NCI-H446 (cell line): ENCODE measurements around the gene LRRC46.

ENCODE experiments used
- DNase-seq, 2 experiments: peaks; one replicate each; lab custom pipeline; 2025; lab: John Stamatoyannopoulos, UW

The LRRC46 gene

GRCh38 chr17:47852113-47852949 lies 20.9 kb downstream of the LRRC46 start:
- DNase-seq: no peak

DNA sequence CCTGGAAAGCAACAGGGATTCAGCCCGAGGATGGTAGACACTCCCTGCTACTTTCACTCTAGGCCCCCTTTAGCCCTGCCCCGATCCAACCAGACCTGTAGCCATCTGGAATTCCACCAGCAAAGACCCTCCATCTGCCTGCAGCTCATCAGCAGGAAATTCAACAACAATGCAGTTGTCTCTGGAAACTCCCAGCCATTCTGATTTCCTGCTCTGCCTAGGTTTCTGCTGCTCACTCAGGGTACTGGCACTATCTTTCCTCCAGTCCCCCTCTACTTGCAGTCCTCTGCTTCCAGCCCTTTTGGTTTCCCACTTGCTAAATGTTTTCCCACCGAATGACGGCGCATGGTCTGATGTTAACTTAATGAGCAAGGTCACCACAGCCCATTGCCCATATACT lies 22.1 kb downstream of the LRRC46 start:
- no peak for DNase-seq

GRCh38 chr17:47855737-47856136 lies 24.3 kb downstream of the LRRC46 start:
- DNase-seq: no peak

DNA sequence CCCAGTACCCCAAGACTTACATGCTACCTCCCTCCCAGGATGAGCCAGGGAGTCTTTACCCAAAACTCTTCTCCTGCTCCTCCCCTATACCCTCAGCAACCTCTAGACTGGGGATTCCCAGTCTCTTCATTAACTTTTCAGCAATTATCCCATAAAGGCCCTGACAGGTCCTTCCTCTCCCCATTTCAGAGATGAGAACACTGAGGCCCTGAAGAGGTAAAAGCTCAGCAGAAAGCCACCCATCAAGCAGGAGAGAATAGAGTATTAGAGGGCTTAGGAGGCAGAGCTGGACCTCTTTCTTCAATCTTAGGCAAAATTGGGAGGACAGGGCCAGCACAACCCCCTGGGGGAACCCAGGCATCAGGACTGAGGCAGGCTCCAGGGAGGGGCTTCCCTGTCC lies 25.4 kb downstream of the LRRC46 start:
- DNase-seq: no peak

GRCh38 chr17:47857551-47858455 lies 26.3 kb downstream of the LRRC46 start:
- no peak for DNase-seq

DNA sequence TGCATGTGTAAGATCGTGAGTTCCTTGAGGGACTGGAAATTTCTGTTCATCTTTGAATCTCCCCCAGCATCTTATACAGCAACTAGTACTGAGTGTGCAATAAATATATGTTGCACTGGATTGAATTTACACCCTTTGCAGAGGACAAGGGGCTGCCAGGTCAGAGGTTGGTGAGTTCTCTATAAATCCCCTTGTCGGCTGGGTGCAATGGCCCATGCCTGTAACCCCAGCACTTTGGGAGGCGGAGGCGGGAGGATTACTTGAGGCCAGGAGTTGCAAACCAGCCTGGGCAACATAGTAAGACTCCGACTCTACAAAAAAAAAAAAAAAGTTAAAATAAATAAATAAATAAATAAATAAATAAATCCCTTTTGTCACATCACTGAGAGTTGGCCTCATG lies 28.9 kb downstream of the LRRC46 start:
- no peak for DNase-seq

GRCh38 chr17:47862621-47863440 lies 31.4 kb downstream of the LRRC46 start:
- no peak for DNase-seq

DNA sequence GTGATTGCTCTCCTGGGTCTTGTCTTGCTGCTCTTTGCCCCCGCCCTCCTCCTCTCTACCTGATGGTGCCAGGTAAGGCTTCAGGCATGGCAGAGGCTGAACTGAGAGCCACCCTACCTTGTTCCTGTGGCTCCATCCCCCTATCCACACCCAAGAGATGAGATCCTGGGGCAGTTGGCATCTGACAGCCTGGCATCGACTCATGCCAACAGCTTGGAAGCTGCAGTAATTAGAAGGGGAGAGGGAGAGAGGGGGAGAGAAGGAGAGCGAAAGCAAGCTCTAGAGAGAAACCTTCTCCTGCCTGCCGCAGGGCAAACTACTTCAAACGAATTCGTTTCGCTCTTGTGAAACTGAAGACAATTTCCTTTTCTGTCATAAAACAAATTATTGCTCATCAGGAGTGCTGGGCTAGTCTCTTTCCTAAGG lies 33.3 kb downstream of the LRRC46 start:
- no peak for DNase-seq

- DNase-seq: no peak
These were observed 35.5 kb downstream of the LRRC46 start for GRCh38 chr17:47866941-47867340.

GRCh38 chr17:47867813-47868533 lies 36.5 kb downstream of the LRRC46 start:
- DNase-seq: no peak

GRCh38 chr17:47869114-47869513 lies 37.6 kb downstream of the LRRC46 start:
- no peak for DNase-seq

GRCh38 chr17:47870056-47870455 lies 38.6 kb downstream of the LRRC46 start:
- DNase-seq: no peak

GRCh38 chr17:47871048-47871447 lies 39.6 kb downstream of the LRRC46 start:
- DNase-seq: no peak

DNA sequence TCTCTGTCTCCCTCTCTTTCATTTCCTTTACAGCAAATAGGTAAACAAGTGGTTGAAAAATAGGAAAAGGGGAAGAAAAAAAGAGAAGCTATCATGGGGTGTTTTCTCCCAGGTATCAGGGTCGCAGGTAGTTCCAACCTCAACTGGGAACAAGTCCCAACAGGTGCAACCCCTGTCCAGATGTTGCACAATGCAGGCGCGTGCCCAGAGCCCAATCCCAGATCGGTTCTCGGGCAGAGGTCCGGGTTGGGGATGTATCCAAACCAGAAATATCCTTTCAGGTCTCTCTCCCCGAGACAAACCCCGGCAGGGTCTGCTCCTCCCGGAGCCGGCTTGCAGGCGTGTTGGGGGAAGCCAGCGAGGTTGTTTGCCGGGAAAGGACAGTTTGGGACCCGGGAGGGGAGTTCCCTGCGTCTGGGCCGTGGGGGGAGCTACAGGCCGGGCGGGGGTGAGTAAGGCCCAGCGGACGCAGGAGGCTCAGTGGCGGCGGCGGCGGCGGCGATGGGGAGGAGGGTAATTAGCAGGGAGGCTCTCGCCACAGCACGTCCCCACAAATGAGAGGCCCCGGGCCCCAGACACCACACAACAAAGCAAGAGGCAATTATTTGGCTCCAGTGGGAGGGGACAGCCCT lies 40.7 kb downstream of the LRRC46 start:
- DNase-seq: no peak

DNA sequence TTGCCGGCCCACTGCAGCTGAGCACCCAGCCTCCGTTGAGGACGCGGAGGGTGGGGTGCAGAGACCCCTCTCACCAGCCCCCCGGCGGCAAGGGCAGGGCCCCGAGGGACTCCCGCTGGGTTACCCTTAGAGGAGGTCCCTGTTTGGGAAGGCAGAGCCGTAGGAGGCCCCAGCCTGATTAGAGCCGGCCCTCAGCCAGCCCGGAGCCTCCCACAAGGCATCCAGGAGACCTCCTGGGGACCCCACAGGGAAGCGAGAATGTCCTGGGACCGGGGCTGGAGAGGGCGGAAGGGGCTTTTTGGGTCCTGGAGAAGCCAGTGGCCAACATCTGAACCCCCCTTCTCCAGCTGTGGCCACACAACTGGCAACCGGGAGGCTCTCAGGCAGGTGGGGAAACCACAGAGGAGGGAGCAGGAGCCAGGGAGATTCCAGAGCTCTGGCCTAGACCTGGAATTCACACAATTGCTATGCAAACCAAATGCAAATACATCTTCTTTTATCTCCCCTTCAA lies 41.2 kb downstream of the LRRC46 start:
- DNase-seq: no peak

DNA sequence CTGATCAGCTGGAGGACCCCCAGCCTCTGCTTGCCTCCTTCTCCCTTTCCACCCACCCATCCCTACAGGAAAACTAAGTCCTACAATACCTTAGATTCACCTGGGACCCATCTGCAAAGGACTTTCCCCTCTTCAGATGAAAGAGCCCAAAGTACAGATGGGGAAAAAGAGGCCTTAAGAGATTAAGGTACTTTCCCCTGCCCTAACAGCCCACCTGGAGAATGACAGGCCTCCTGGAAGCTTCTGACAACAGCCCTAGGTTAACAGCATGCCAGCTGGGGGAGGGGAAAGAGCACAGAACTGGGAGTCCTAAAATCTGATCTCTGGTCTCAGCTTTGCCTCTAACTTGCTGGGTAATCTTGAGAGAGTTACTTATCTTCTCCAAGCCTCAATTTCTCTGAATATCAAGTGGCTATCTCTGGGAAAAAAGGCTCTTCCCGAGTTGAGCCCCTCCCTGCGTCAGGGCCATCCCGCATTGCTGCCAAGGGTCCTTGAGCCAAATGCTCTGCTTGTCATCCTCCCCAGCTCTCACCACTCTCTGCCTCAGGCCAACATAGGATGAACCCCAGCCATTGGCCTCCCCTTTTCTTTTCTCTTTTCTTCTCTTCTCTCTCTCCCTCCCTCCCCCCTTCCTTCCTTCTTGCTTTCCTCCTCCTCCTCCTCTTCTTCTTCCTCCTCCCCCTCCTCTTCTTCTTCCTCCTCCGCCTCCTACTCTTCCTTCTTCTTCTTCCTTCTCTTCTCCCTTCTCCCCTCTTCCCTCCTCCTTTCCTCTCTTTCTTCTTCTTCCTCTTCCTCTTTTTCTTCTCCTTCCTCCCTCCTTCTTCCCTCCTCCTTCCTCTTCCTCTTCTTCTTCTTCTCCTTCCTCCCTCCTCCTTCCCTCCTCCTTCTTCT lies 42.0 kb downstream of the LRRC46 start:
- DNase-seq: no peak

DNA sequence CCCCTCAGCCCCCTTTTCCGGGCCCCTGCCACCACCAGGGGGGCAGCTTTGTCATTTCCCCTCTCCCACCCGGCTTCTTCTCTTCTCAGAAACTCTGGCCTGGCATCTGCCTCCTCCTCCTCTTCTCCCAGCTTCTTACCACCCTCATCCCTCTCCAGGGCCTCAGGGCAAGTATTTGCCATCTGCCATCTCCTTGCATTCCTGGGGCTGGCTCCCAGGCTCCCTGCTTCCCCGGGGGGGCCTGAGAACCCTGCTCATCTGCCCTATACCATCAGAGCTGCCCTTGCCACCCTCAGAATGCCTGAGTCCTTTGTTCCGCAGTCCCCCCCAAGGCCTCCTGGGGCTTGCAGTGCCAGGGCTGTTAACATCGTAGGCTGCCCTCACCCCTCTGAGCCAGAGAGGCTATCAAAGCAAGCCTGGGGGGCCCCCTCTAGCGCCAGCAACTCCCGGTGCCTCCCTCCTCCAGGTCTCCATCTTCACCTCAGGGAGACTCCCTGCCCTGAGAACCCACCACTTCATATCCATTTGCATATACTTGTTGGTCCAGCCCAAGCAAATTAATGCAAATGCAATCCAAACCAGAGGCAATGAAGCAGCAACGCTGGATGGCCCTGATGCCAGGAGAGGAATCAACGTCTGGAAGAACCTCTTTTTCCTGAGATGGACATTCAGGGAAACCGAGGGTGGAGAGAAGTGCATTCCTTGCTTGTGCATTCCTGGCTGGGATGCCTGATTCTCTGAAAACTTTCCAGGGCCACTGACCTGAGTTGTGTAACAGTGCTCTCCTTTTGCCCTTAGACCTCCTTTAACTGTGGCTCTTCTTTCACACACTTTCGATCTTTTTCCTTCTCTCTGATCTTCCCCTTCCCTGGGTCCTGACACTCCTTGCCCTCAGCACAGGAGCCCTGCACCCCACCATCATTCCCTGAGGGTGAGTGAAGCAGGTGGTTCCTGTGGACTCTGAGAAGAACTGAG lies 43.8 kb downstream of the LRRC46 start:
- no peak for DNase-seq

DNA sequence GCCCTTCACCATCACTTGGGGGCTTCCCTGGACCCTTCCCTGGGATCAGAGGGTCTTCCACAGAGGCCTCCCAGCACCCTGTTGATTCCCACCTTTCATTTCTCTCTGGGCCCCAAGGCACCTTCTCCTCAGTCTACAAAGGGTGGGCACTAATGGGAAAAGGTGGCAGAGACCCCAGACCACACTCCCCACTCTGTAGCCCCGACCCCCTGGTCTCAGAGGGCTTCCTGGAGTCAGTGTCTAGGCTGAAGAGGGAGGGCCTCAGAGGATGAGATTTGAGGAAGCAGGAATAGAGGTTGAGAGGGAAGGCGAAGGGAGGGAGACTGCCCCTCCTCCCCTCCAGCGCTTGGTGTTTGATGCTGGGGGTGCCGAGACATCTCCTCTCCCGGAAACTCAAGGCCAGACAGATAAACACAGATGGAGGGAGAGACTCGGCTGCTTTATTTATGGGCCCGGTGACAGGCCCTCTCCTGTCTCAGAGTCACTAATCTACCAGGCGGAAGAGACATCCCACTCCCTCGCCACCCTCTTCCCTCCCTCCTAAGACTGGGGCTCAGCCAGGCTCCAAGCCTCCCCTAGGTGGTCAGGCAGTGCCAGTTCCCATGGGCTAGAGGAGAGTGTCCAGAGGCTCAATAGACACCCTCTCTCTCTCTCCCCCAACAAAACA lies 46.0 kb downstream of the LRRC46 start:
- DNase-seq: no peak
